A549 (cell line): ENCODE measurements around the gene TCEA2.

ENCODE experiments used
- POLR2A ChIP-seq: IDR thresholded peaks from 2 replicates; pipeline ENCODE4 v1.6.1; 2012; ENCODE audit warnings: mild to moderate bottlenecking, low read length
- RAD21 ChIP-seq, 2 experiments: fragments of >200 bp in 1 of 2; sonication (Bioruptor Twin) in 1 of 2; formaldehyde crosslinking in 1 of 2; IDR thresholded peaks in 1 of 2; conservative IDR thresholded peaks in 1 of 2; 2 replicates in 1 of 2; 3 replicates in 1 of 2; pipeline ENCODE4 v1.6.1; 2012 to 2018; ENCODE audit warnings: inconsistent platforms in 1 of 2
- RCOR1 ChIP-seq: fragments of 150-350 bp; IDR thresholded peaks from 2 replicates; pipeline ENCODE4 v1.6.1; 2014; ENCODE audit warnings: antibody characterized with exemption, low read length, low read depth
- RFX5 ChIP-seq: fragments of 450-650 bp; IDR thresholded peaks from 2 replicates; pipeline ENCODE4 v1.7.1; 2014; ENCODE audit warnings: antibody characterized with exemption, mild to moderate bottlenecking, moderate library complexity
- ZNF302 ChIP-seq: fragments of 250-450 bp; sonication (Bioruptor Pico); IDR thresholded peaks from 2 replicates; pipeline ENCODE4 v1.9.0; 2021; ENCODE audit warnings: inconsistent platforms, mild to moderate bottlenecking, moderate library complexity
- TF ChIP-seq, protein P1 (sequence below): fragments of >200 bp; sonication (Bioruptor Twin); formaldehyde crosslinking; IDR thresholded peaks from 3 replicates; pipeline ENCODE4 v1.5.1; 2016
- TF ChIP-seq, protein P2 (sequence below): fragments of 200-600 bp; sonication (generic); IDR thresholded peaks from 2 replicates; pipeline ENCODE4 v1.6.1; 2016; ENCODE audit warnings: antibody characterized with exemption, mild to moderate bottlenecking, moderate library complexity
- TF ChIP-seq, protein P3 (sequence below): fragments of 250-450 bp; sonication (Bioruptor Pico); IDR thresholded peaks from 2 replicates; pipeline ENCODE4 v1.5.0; 2020; ENCODE audit warnings: low read depth, mild to moderate bottlenecking, moderate library complexity

DNA sequence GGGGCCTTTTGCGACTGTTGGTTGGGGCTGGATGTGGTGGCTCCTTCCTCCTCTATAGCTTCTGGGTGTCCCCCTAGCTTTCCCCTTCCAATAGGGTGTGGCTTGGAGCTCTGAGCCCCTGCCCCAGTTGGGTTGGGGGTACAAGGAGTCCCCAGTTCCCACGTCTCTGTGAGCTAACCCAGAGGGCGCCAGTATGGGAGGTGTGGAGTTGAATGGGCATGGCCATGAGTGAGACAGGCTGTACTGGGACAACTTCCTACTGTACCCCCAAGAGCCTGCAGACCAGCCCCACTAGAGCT, 25.9 kb upstream of the TCEA2 start:
- TF ChIP-seq RAD21 (conservative IDR thresholded peaks at IDR 0.05 in 1 of 2, IDR thresholded peaks at IDR 0.05 in 1 of 2): no peak
- no peak for TF ChIP-seq RCOR1
- TF ChIP-seq, protein P1, sequence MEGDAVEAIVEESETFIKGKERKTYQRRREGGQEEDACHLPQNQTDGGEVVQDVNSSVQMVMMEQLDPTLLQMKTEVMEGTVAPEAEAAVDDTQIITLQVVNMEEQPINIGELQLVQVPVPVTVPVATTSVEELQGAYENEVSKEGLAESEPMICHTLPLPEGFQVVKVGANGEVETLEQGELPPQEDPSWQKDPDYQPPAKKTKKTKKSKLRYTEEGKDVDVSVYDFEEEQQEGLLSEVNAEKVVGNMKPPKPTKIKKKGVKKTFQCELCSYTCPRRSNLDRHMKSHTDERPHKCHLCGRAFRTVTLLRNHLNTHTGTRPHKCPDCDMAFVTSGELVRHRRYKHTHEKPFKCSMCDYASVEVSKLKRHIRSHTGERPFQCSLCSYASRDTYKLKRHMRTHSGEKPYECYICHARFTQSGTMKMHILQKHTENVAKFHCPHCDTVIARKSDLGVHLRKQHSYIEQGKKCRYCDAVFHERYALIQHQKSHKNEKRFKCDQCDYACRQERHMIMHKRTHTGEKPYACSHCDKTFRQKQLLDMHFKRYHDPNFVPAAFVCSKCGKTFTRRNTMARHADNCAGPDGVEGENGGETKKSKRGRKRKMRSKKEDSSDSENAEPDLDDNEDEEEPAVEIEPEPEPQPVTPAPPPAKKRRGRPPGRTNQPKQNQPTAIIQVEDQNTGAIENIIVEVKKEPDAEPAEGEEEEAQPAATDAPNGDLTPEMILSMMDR: no peak
- TF ChIP-seq POLR2A: no peak
- TF ChIP-seq, protein P2, sequence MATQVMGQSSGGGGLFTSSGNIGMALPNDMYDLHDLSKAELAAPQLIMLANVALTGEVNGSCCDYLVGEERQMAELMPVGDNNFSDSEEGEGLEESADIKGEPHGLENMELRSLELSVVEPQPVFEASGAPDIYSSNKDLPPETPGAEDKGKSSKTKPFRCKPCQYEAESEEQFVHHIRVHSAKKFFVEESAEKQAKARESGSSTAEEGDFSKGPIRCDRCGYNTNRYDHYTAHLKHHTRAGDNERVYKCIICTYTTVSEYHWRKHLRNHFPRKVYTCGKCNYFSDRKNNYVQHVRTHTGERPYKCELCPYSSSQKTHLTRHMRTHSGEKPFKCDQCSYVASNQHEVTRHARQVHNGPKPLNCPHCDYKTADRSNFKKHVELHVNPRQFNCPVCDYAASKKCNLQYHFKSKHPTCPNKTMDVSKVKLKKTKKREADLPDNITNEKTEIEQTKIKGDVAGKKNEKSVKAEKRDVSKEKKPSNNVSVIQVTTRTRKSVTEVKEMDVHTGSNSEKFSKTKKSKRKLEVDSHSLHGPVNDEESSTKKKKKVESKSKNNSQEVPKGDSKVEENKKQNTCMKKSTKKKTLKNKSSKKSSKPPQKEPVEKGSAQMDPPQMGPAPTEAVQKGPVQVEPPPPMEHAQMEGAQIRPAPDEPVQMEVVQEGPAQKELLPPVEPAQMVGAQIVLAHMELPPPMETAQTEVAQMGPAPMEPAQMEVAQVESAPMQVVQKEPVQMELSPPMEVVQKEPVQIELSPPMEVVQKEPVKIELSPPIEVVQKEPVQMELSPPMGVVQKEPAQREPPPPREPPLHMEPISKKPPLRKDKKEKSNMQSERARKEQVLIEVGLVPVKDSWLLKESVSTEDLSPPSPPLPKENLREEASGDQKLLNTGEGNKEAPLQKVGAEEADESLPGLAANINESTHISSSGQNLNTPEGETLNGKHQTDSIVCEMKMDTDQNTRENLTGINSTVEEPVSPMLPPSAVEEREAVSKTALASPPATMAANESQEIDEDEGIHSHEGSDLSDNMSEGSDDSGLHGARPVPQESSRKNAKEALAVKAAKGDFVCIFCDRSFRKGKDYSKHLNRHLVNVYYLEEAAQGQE: no peak
- no peak for TF ChIP-seq RFX5
- no peak for TF ChIP-seq ZNF302 (CRISPR knock-in tag)
- TF ChIP-seq, protein P3, sequence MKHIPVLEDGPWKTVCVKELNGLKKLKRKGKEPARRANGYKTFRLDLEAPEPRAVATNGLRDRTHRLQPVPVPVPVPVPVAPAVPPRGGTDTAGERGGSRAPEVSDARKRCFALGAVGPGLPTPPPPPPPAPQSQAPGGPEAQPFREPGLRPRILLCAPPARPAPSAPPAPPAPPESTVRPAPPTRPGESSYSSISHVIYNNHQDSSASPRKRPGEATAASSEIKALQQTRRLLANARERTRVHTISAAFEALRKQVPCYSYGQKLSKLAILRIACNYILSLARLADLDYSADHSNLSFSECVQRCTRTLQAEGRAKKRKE: no peak
